DOHH2 (cell line): ENCODE measurements around the gene EEF1AKMT3.

ENCODE experiments used
- EZH2phosphoT487 ChIP-seq: fragments of 200-600 bp; sonication (generic); IDR thresholded peaks from 2 replicates; pipeline ENCODE4 v1.6.1; 2017; ENCODE audit warnings: borderline replicate concordance, mild to moderate bottlenecking, antibody characterized with exemption, low read length, moderate library complexity, mixed read lengths
- TF ChIP-seq, protein P1 (sequence below): fragments of 200-600 bp; sonication (generic); IDR thresholded peaks from one replicate; pipeline ENCODE4 v1.5.1; 2014; ENCODE audit warnings: antibody characterized with exemption, mild to moderate bottlenecking, low read depth, low read length; ENCODE audit not compliant: poor library complexity, severe bottlenecking

DNA sequence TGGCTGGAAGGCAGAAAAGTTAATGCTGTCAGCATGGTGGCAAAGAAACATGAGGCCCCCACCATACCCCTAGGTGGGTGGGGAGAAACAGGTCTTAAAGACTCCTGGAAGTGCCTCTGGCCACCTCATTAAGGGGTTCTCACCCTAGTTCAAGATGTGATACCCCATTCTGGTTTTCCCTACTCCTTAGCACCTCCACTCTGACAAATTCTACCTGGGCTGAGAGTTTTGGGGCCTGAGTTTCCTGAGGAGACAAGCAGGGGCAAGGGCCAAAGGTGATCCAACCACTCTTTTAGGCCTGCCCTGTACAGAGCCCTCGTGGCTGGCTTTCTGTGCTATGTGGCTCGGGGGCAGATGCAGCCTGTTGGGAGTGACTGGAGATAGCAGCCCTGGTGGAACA is 54.0 kb downstream of the EEF1AKMT3 start:
- TF ChIP-seq, protein P1, sequence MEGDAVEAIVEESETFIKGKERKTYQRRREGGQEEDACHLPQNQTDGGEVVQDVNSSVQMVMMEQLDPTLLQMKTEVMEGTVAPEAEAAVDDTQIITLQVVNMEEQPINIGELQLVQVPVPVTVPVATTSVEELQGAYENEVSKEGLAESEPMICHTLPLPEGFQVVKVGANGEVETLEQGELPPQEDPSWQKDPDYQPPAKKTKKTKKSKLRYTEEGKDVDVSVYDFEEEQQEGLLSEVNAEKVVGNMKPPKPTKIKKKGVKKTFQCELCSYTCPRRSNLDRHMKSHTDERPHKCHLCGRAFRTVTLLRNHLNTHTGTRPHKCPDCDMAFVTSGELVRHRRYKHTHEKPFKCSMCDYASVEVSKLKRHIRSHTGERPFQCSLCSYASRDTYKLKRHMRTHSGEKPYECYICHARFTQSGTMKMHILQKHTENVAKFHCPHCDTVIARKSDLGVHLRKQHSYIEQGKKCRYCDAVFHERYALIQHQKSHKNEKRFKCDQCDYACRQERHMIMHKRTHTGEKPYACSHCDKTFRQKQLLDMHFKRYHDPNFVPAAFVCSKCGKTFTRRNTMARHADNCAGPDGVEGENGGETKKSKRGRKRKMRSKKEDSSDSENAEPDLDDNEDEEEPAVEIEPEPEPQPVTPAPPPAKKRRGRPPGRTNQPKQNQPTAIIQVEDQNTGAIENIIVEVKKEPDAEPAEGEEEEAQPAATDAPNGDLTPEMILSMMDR, result no peak
- no peak for TF ChIP-seq EZH2phosphoT487
